ENCODE measurements around the gene ZNF621. TPM values are rescaled to one million over a fixed set of nuclear protein-coding genes. Genes with fewer than 3 reads are reported as not detected.

The ZNF621 gene
- total and polyA plus RNA-seq, 9 of the 15 experiments (the other 6 are each of a cell fraction or from before 2014, with no cell fraction given), result 4.7 to 28.9 (median 20.6) TPM

DNA sequence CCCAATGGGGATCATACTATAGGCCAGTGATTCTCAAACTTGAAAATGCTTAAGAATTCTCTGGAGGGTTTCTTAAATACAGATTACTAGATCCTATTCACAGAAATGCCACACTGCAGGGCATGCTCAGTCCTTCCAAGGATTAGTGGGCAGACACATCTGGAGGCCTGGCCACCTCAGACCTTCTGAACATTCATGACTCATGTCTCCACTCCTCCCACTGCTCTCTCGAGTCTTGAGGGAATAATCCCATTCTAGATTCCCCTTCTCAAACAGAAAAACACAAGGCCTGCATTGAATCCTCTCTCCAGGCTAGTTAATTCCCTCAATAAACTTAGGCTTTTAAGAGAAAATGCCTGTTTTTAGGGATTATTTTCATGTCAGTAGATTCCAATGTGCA, 22.1 kb downstream of the ZNF621 start (continued):
- no peak for TF ChIP-seq ZNF354B (CRISPR knock-in tag; IDR thresholded peaks at IDR 0.05)
- peak; percentile 32; the same call in 1 of the 2 replicates for TF ChIP-seq JUND (IDR thresholded peaks at IDR 0.05; ENCODE audit: borderline replicate concordance, low read depth, low read length)
- TF ChIP-seq JUND (tag; IDR thresholded peaks at IDR 0.05; ENCODE audit: borderline replicate concordance, low read depth, low read length), result no peak
- TF ChIP-seq, protein P1, sequence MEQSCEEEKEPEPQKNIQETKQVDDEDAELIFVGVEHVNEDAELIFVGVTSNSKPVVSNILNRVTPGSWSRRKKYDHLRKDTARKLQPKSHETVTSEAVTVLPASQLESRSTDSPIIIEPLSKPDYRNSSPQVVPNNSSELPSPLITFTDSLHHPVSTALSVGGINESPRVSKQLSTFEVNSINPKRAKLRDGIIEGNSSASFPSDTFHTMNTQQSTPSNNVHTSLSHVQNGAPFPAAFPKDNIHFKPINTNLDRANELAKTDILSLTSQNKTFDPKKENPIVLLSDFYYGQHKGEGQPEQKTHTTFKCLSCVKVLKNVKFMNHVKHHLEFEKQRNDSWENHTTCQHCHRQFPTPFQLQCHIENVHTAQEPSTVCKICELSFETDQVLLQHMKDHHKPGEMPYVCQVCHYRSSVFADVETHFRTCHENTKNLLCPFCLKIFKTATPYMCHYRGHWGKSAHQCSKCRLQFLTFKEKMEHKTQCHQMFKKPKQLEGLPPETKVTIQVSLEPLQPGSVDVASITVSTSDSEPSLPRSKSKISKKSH (CRISPR knock-in tag; IDR thresholded peaks at IDR 0.05), result no peak
- TF ChIP-seq FOSL1 (tag; conservative IDR thresholded peaks at IDR 0.05), result peak; percentile 43; the same call in 1 of the 2 replicates
- 0 out of 2 replicates have a peak, but pooled peaks have one; percentile 4 for TF ChIP-seq EGR1 (conservative IDR thresholded peaks at IDR 0.05)
- no peak for TF ChIP-seq HMG20B (CRISPR knock-in tag; IDR thresholded peaks at IDR 0.05)
- TF ChIP-seq PTTG1 (tag; IDR thresholded peaks at IDR 0.05; ENCODE audit: low read depth), result no peak
- TF ChIP-seq DDX20 (tag; IDR thresholded peaks at IDR 0.05; ENCODE audit: low read depth), result no peak

DNA sequence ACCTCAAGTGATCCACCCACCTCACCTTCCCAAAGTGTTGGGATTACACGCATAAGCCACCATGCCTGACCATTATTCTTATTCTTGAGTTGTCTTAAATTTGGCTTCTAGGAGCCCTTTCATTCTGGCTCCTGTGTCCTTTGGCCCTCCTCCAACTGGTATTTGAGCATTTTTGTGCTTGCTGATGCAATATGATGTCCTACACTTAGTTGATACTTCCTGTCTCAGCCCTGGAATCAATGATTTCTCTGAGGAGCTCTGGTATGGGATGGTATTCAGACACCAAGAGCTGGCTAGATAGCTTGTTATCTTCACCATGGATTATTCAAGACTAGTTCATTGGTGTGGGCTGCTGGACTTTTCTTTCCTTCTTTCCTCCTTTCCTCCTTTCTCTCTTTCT, 25.4 kb downstream of the ZNF621 start:
- BruUV-seq (replicated peaks), result no TSS peak
- H2AFZ ChIP-seq (ENCODE audit: low read depth, low read length), result no peak overlapping the region
- intact Hi-C loops (cut with micrococcal nuclease), result no loop called here
- no peaks in the 10 kb centered on the region; the same call in 1 of the 2 replicates for H3K9me3 ChIP-seq (replicated peaks; ENCODE audit: control insufficient read depth, insufficient read depth, low read depth, low read length)
- no peaks in the 10 kb centered on the region for H3K79me2 ChIP-seq (ENCODE audit: control insufficient read depth, insufficient read depth, low read length)
- H3K4me3 ChIP-seq, result no peak overlapping the region
- FAIRE-seq (no peak), DNase-seq (ENCODE audit: extremely low read depth in 1 of 4, low spot score in 3 of 4) (no peak), ATAC-seq (peak; percentile 55)
- 86% methylated on average over 1 of the region's 1 CpG for WGBS (ENCODE audit: insufficient coverage, low coverage, missing lambda C conversion rate)
- ChIA-PET POLR2A (interaction anchor here (0.6 to 1.5 kb wide), 3 partner anchors 9 to 216 kb away, joined by 3 to 4 read pairs (median 3); no protein-coding TSS in a partner anchor), CTCF (ENCODE audit: low intra/inter-chr PET ratio) (no interaction called here)
- no peaks in the 10 kb centered on the region for H3K27me3 ChIP-seq (ENCODE audit: control insufficient read depth in 2 of 2, insufficient read depth in 2 of 2, low read length in 2 of 2)
- no peak overlapping the region for H3K4me2 ChIP-seq (ENCODE audit: insufficient read depth, low read length)
- H3K4me1 ChIP-seq (replicated peaks in 1 of 2; ENCODE audit: control insufficient read depth in 2 of 2, insufficient read depth in 2 of 2, low read length in 2 of 2), result peaks cover 3% of the 10 kb centered on the region in 2 experiments; a peak in 2 of 5 replicates
- H3K36me3 ChIP-seq (ENCODE audit: control insufficient read depth, insufficient read depth, low read length), result no peaks in the 10 kb centered on the region
- no peak overlapping the region for H3K9ac ChIP-seq (ENCODE audit: insufficient read depth in 1 of 2, low read depth in 2 of 2, low read length in 2 of 2)
- no peaks in the 10 kb centered on the region for H3K9me1 ChIP-seq (ENCODE audit: control insufficient read depth, insufficient read depth, low read length)
- H3K27ac ChIP-seq (ENCODE audit: extremely low read depth, low read depth, low read length), result no peak overlapping the region
- no peaks in the 10 kb centered on the region for H4K20me1 ChIP-seq (replicated peaks; ENCODE audit: control insufficient read depth, insufficient read depth, low read length)
- in situ Hi-C loops (cut with MboI), result no loop called here
- TF ChIP-seq NCOA4 (IDR thresholded peaks at IDR 0.05; ENCODE audit: partially characterized antibody) (no peak), MTA3 (IDR thresholded peaks at IDR 0.05; ENCODE audit: borderline replicate concordance) (no peak), SRSF3 (IDR thresholded peaks at IDR 0.05; ENCODE audit: insufficient read depth, low read length) (no peak), ZNF584 (CRISPR knock-in tag; IDR thresholded peaks at IDR 0.05; ENCODE audit: low read depth) (no peak), ZNF583 (CRISPR knock-in tag; IDR thresholded peaks at IDR 0.05) (no peak)
- TF ChIP-seq, protein P2, sequence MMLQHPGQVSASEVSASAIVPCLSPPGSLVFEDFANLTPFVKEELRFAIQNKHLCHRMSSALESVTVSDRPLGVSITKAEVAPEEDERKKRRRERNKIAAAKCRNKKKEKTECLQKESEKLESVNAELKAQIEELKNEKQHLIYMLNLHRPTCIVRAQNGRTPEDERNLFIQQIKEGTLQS (IDR thresholded peaks at IDR 0.05), result peak; percentile 62; the same call in 1 of the 2 replicates
- TF ChIP-seq, protein P2 (CRISPR knock-in tag; conservative IDR thresholded peaks at IDR 0.05), result no peak
- TF ChIP-seq, protein P3, sequence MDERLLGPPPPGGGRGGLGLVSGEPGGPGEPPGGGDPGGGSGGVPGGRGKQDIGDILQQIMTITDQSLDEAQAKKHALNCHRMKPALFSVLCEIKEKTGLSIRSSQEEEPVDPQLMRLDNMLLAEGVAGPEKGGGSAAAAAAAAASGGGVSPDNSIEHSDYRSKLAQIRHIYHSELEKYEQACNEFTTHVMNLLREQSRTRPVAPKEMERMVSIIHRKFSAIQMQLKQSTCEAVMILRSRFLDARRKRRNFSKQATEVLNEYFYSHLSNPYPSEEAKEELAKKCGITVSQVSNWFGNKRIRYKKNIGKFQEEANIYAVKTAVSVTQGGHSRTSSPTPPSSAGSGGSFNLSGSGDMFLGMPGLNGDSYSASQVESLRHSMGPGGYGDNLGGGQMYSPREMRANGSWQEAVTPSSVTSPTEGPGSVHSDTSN (CRISPR knock-in tag; IDR thresholded peaks at IDR 0.05; ENCODE audit: low read depth), result no peak
- TF ChIP-seq, protein P3 (tag; conservative IDR thresholded peaks at IDR 0.05; ENCODE audit: low read depth), result no peak
